HG02840 (cell line): ENCODE data around the gene PAK1.
"Not testable (repeated sequence)": the region's sequence is repeated elsewhere in the genome, so short reads cannot be mapped to it uniquely, and the experiment has no call there.

Experiments
- ATAC-seq: cut with Tn5 transposase; IDR thresholded peaks from one replicate; pipeline ENCODE4 v1.9.1; 2021; ENCODE audit warnings: mild to moderate bottlenecking, moderate library complexity, moderate number of reproducible peaks; ENCODE audit not compliant: unreplicated experiment, low FRiP score

The PAK1 gene

DNA sequence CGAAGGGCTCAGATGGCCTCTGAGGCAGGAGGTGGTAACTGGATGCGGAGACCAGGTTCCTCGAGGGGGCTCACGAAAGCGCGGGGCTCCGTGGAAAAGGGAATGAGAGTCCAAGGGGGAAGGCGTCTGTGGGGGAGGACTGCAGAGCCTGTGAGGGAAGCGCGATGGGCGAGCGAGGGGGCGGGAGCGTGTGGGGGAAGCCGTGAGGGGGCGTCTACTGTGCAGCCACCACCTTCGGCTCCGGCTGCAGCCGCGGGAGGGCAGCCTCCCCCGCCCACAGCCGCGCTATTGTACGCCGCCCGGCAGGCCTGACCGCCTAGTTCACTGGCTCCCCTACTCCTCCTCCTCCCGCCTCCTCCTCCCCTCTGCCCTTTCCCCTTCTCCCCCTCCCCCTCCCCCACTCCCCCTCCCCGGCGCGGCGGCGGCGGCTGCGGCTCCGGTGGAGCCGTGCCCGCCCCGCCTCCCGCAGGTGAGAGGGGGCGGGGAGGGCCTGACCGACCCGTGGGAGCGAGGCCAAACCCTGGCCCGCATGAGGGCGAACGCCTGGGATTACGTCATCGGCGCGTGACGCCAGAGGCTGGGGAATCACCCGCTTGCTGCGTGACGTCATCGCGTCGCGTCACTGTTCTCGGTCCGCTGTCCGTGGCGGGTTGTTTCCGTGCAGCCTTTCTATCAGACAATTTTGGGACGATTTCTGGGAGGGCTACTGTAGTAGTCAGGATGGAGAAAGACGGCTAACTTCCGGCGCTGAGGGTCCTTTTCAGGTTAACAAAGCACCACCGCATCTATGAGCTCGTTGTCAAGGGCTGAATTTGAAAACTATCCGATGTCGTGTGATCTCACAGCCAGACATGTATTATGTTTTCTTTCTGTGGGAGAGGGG is at the start of gene PAK1:
PAK1 (minus strand) TSS at position 294 of the 883 bp plus-strand sequence. CDS start 81,574 bp downstream, outside the sequence.
- ATAC-seq = peak; percentile 52

DNA sequence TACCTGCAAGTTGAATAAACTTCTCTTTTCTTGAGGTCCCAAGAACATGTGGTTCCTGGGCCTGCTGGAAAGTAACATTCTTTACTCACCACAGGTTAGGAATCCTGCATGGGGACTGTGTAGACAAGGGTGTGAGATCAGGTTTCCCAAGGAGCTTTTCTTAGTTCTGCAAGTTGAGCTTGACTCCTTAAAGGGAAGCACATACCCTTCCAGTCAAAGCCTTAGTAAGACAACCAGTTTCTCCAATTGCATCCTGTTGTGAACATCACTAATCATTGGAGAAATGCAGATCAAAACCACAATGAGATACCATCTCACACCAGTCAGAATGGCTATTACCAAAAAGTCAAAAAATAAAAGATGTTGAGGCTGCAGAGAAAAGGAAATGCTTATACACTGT is 48.3 kb upstream of the PAK1 start:
- no peak for ATAC-seq

DNA sequence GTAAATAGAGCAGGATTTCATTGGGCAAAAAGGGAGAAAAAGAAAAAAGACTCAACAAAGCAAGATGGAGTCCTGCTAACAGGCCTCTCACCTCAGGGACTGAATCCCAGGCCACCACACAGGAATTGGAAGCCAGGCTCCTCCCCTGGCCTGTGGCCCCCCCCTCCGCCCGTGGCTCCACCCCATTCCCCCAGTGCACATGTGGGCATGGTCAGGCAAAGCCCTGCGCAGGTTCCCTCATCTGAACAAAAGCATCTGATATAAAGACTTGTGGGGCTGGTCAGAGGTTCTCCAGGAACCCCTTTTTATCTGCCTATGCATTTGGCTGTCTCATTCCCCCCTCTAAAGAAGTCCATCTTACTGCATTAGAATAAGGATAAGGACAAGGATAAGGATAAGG is 46.0 kb upstream of the PAK1 start:
- ATAC-seq = no peak

DNA sequence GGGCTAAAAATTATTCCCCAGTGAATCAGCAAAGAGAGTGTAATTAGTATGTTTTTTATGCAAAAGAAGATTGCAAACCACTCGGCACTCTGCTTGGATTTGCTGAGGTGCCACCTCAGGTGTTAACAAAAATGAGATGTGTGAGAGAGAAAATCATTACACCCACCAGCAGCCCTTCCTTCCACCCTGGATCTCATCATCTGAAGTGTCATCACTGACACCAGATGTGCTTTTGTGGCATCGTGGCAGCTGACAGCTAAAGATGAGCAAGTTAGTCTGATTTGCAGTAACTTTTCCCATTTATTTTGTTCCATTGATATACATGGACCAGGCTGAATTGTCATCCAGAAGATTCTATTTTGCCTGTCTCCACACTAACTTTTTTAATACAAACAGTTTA is 44.6 kb upstream of the PAK1 start:
- no peak for ATAC-seq

DNA sequence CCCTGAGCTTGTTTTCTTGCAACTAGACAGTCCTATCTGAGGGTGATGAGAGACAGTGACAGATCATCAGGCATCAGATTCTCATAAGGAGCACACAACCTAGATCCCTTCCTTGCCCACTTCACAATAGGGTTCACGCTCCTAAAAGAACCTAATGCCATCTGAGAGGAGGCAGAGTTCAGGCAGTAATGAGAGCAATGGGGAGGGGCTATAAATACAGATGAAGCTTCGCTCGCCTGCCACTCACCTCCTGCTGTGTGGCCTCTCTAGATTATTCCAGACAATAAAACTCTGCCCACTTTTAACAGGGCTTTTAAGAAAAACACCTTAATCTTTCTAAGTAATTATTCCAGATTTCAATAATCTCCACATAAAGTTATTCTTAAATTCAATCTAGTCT is 43.9 kb upstream of the PAK1 start:
- ATAC-seq = no peak

DNA sequence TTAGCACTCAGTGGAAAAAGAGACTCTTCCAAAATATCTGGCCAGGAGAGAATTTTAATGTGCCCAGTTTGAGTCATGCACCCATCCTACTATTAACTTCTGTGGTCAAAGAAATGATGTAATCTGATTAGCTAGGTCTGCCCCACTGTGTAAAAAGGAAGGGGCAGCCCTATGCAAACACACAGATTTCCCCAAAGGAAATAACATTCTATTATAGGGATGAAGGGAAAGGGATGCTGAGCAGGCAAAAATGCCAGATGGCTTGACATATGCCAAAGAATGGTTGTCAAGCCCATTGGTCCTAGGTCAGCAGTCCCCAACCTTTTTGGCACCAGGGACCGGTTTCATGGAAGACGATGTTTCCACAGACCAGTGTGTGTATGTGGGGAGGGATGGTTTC is 43.3 kb upstream of the PAK1 start:
- ATAC-seq = no peak

DNA sequence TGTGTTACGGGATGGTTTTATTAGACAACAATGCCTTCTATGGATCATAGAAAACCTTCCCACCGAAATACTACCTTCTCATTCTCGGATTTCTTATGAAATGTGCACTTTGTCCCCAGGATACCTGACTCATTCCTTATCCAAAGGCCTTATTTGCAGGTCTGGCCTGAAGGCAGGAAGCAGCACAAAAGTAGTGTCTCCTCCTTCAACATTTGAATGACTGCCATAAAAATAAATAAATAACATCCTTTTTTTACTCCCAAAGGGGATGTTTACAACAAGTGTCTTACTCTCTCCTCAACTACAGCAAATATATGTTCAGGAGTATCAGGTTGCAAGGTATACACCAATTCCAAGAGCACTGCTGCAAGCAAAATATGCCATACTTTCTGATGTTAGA is 41.6 kb upstream of the PAK1 start:
- no peak for ATAC-seq

DNA sequence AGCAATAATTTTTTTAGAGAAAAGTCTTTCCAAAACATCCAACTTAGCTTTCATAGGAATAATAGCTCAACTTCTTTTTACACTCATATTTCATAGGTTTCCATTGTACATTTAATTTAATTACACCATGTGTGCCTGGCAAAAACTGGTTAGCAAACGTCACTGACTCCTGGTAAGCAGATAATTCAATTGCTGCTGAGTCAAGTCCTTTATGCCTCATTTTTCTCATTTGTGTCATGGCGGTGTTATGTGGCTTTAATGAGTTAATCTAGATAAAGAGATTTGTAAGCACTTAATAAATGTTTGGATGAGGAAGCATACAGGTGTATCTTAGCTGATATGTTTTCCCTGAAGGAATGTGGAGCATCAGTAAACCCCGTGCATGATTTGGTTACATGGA is 41.2 kb upstream of the PAK1 start:
- no peak for ATAC-seq

DNA sequence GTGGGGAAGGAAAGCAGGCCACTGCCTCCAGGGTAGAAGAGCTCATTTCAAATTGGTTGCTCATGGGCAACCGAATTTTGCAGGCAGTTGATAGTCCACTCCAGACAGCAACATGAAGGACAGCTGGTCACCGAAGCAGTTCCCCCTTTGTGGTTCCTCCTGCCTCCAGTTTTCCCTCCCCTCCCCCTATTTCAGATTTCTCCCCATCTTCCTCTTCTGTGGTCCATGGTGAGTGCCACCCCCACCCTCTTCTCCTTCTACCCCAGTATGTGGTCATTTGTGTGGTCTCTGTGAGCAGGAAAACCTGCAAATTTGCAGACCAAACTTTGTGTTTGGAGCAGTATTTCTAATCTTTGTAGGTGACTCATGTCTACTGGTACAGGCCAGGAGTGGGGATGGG is 38.2 kb upstream of the PAK1 start:
- ATAC-seq = no peak

DNA sequence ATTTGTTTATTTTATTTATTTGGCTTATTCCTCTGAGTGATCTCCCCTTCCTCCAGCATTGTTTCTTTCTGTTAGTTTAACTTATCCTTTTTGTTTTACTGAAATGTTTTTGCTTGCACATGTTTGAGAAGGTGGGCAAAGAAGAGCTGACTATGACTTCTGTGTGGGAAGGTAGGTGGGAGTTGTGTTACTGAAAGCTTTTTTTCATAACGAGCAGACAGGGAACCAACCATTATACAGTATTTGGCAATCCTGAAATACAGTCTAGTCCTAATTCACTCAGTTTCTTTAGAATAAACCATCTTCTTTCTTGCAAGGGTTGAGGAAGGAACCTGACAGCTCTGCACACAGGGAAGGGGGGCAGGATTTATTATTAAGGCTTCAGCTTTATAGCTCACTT is 37.0 kb upstream of the PAK1 start:
- ATAC-seq = no peak

DNA sequence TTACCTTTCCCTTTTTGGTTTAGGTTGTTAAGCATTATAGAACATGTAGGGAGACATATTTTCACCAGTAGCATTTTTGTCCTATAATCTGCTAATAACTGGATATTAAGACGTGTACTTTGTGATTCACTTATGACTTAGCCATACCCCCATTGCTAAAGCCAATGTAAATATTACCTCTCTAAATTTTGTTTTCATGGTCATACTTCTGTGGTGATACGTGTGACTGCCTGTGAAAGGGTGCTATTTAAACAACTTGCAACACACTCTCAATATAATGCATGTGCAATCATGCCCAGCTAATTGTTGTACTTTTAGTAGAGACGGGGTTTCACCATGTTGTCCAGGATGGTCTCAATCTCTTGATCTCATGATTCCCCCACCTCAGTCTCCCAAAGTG is 36.2 kb upstream of the PAK1 start:
- ATAC-seq = no peak

DNA sequence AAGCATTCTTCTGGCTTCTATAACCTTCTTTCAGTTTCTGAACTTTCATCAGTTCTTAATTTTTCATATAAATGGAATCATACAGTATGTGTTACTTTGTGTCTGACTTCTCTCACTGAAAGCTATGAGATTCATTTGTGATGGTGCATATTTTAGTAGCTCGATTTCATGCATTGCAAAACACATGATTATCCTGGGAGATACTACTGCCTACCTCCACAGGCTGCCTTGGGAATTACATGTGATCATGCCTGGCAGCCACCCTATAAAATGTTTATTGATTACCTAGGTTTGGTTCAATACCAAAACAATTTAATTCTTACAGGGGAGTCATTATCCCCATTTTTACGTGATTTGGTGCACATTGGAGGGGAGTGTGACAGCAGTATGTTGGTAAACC is 34.1 kb upstream of the PAK1 start:
- no peak for ATAC-seq

DNA sequence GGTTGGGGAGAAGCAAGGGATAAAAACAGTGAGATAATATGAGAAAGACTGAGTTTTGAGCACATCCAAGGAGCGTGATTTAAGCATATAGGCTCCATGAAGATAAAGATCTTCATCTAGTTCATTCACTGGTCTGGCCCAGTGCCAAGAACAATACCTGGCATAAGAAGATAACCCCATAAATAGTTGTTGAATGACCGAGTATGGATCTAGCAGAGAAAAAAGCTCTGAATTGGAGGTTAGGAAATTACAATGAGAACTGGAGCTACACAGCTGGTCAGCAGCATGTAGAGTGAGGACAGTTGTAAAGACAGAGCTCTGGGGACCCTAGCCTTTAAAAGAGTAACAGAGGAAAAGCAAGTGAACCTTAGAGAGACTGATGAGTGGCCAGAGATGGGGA is 33.0 kb upstream of the PAK1 start:
- ATAC-seq = no peak

DNA sequence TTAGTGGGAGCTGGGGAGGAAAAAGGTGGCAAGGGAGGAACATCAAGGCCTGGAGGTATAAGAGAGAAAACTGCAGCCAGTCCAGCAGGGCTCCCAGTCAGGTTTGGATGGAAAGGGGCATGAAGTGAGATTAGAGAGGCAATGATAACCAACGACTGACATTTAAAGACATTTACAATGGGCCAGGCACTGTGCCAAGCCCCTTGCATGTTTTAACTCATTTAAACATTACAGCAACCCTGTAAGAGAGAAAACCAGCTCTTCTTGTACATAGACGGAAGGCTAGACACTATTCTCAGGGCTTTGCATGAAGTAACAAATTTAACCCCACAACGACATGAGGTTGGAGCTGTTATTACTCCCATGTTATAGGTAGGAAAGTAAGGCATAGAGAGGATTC is 32.1 kb upstream of the PAK1 start:
- no peak for ATAC-seq

DNA sequence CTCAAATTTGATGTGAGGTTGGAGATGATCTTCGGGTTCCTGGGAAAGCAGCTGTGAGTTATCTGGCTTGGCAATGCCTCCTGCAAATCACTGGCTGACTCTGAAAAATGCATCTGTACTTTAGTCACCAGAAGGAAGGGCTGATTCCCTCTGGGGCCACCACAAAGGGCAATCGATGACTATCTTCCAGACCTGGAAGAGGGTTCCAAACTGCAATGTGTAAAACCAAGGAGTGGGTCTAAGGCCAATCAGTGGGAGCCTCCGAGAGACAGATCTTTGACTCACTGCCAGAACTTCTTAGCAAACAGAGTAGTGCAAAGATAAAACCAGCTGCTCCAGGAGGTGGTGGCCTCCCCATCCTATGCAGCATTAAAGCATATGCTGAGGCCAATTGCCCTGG is 29.1 kb upstream of the PAK1 start:
- no peak for ATAC-seq

DNA sequence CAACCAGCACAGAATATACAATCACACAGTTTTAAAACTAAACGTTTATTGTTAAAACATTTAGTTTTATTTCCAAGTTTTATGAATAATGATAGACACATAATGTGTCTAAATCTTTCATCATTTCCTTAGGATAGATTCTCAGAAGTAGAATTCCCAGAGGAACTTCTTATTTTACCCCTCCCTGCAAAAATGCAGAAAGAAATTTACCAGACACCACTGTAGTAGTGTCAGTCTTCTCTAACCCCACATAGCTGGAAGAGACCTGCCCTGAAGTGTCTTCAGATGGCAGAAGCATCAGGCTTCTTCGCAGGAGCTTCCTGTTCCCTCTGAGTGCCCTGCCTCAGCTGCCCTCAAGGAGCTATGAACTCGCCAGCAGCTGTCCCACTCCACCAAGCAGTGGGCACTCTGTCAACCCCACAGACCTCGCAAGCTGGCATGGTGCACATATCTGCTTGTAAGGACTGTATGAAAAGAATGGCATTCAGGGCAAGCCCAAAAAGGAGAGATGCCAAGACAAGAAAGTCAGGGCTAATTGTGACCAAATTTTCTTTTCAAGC is 28.5 kb upstream of the PAK1 start:
- ATAC-seq = no peak

DNA sequence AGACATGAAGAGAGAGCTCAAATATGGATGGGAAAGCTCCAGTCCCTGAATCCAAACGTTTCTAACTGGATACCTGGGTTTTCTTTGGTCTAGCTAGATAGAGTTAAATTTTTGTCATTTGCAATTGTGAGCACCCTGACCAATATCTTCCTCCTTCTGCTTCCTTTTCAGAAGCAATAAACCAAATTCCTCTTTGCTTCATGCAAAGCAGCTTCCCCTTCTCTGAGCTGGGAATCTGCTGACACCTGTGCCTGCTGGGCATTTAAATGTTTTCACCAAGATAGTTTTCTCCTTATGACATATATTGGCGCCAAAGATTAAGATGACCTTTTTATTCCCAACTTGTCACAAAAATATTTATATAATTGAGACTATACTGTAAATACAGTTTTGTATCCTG is 27.9 kb upstream of the PAK1 start:
- ATAC-seq = no peak

DNA sequence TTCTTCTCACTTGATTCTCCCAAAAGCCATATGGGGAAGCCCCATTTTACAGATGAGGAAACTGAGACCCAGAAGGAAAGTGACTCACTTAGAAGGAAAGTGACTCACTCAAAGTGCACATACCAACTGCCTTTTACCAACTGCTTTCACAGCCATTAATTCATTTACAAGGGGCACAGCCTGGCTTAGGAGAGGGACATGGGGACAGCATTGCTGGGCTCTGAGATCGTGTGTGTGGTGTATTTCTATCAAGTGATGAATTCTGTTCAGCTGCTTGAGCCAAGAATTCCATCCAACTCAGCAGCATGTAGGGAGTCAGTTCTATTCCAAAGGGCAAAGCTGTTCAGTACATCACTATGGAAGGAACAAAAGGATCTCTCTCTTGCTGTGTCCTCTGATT is 23.5 kb upstream of the PAK1 start:
- ATAC-seq = no peak

DNA sequence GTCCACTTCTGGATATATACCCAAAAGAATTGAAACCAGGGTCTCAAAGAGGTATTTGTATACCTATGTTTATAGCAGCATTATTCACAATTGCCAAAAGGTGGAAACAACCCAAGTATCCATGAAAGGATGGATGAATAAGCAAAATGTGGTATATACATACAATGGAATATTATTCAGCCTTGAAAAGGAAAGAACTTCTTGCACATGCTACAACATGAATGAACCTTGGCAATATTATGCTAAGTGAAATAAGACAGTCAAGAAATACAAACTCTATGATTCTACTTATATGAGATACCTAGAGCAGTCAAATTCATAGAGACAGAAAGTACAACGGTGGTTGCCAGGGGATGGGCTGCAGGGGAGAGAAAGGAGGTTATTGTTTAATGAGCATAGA is 21.6 kb upstream of the PAK1 start:
- ATAC-seq = no peak

DNA sequence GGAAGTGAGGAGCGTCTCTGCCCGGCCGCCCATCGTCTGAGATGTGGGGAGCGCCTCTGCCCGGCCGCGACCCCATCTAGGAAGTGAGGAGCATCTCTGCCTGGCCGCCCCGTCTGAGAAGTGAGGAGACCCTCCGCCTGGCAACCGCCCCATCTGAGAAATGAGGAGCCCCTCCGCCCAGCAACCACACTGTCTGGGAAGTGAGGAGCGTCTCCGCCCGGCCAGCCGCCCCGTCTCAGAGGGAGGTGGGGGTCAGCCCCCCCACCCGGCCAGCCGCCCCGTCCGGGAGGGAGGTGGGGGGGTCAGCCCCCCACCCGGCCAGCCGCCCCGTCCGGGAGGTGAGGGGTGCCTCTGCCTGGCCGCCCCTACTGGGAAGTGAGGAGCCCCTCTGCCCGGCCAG is 16.1 kb upstream of the PAK1 start:
- not testable (repeated sequence) for ATAC-seq

DNA sequence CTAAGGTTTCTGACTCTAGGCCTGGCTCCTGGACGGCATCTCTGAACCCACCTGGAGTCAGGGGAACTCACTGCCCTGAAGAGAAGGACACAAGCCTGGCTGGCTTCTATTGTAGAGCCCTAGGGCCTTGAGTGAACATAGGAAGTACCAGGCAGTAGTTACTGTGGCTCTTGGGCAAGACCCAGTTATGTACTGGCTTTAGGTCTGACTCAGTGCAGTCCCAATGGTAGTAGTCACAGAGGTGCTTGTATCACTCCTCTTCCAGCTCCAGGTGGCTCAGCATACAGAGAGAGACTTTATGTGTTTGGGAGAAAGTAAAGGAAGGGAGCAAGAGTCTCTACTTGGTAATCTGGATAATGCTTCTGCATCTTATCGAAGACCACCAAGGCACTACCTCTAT is 13.9 kb upstream of the PAK1 start:
- ATAC-seq = no peak

DNA sequence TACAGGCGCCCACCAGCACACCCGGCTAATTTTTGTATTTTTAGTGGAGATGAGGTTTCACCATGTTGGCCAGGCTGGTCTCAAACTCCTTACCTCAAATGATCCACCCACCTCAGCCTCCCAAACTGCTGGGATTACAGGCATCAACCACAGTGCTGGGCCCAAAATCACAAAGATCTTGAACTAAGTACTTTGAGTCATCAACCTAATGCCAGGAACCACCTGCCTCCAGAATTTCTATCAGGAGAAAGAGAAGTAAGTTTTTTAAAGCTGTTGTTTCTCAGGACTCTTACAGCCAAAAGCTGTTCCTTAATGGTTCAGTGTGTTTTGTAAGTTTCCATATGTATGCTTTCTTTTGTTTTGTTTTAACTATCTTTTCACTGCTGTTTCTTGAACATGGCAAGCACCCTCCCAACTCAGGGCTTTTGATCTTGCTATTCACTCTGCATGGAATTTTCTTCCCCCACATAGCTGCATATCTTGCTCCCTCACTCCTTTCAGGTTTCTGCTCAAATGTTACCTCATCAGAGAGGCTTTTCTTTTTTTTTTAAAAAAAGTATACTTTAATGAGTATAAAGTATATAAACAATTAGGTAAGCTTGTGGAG is 6.0 kb upstream of the PAK1 start:
- no peak for ATAC-seq
